Neural crest cell (in vitro differentiated cells): Measurements from ENCODE around the gene GALNT5. TPM values are rescaled to one million over a fixed set of nuclear protein-coding genes. Genes with fewer than 3 reads are reported as not detected.

Experiments
- DNase-seq: peaks from one replicate; pipeline ENCODE4 v3.0.0; 2021; ENCODE audit warnings: low read depth, mixed read lengths, low spot score
- H3K27ac Mint-ChIP-seq: one replicate; pipeline ENCODE4 v1.8.0; 2021; ENCODE audit warnings: mild to moderate bottlenecking, mixed read lengths; ENCODE audit not compliant: unreplicated experiment
- H3K27me3 Mint-ChIP-seq: 2 replicates; pipeline ENCODE4 v1.8.0; 2021; ENCODE audit warnings: low read depth, mild to moderate bottlenecking, mixed read lengths
- H3K36me3 Mint-ChIP-seq: 2 replicates; pipeline ENCODE4 v1.8.0; 2021; ENCODE audit warnings: low read depth, mild to moderate bottlenecking, mixed read lengths
- H3K4me1 Mint-ChIP-seq: 2 replicates; pipeline ENCODE4 v1.8.0; 2021; ENCODE audit warnings: mixed read lengths
- H3K4me3 Mint-ChIP-seq: one replicate; pipeline ENCODE4 v1.8.0; 2021; ENCODE audit warnings: mild to moderate bottlenecking, mixed read lengths
- H3K9me3 Mint-ChIP-seq: 2 replicates; pipeline ENCODE4 v1.8.0; 2021; ENCODE audit warnings: mixed read lengths
- CTCF ChIP-seq: fragments of 200-600 bp; sonication (generic); conservative IDR thresholded peaks from 2 replicates; pipeline ENCODE4 v1.5.0; 2021; ENCODE audit warnings: antibody characterized with exemption, mild to moderate bottlenecking
- total RNA-seq: library from RNA; stranded (reverse); gene quantifications from 2 replicates; pipeline ENCODE4 v1.2.1, GENCODE V29; 2021

Gene GALNT5
- total RNA-seq, 1 donor from 2014 or later, result 0.12 TPM

- no peak for TF ChIP-seq CTCF
- Mint-ChIP-seq H3K4me1 (no peaks in the 10 kb centered on the region), H3K9me3 (no peaks in the 10 kb centered on the region), H3K27me3 (peaks cover 13% of the 10 kb centered on the region), H3K4me3 (no peak overlapping the region), H3K36me3 (no peaks in the 10 kb centered on the region), H3K27ac (no peak overlapping the region)
- no peak for DNase-seq
Observed at GRCh38 chr2:157309878-157310277, 52.4 kb downstream of the GALNT5 start.

- TF ChIP-seq CTCF, result no peak
- H3K27ac Mint-ChIP-seq, result no peak overlapping the region
- H3K9me3 Mint-ChIP-seq, result no peaks in the 10 kb centered on the region
- H3K4me3 Mint-ChIP-seq, result no peak overlapping the region
- no peaks in the 10 kb centered on the region for H3K4me1 Mint-ChIP-seq
- H3K27me3 Mint-ChIP-seq, result peaks cover 8% of the 10 kb centered on the region
- no peaks in the 10 kb centered on the region for H3K36me3 Mint-ChIP-seq
- DNase-seq, result no peak
Observed at GRCh38 chr2:157311706-157312105, 54.2 kb downstream of the GALNT5 start.

GRCh38 chr2:157312866-157313486, 55.5 kb downstream of the GALNT5 start:
- no peaks in the 10 kb centered on the region for H3K9me3 Mint-ChIP-seq
- H3K27me3 Mint-ChIP-seq, result peaks cover 5% of the 10 kb centered on the region
- DNase-seq, result no peak
- TF ChIP-seq CTCF, result no peak
- no peak overlapping the region for H3K27ac Mint-ChIP-seq
- no peaks in the 10 kb centered on the region for H3K4me1 Mint-ChIP-seq
- H3K36me3 Mint-ChIP-seq, result no peaks in the 10 kb centered on the region
- H3K4me3 Mint-ChIP-seq, result no peak overlapping the region

- Mint-ChIP-seq H3K4me3 (no peak overlapping the region), H3K27ac (no peak overlapping the region), H3K4me1 (peaks cover 9% of the 10 kb centered on the region), H3K9me3 (no peaks in the 10 kb centered on the region), H3K27me3 (peaks cover 9% of the 10 kb centered on the region), H3K36me3 (no peaks in the 10 kb centered on the region)
- TF ChIP-seq CTCF, result no peak
- no peak for DNase-seq
Observed at GRCh38 chr2:157315901-157316300, 58.4 kb downstream of the GALNT5 start.

- no peak for TF ChIP-seq CTCF
- Mint-ChIP-seq H3K27ac (no peak overlapping the region), H3K4me3 (no peak overlapping the region), H3K4me1 (peaks cover 15% of the 10 kb centered on the region), H3K27me3 (peaks cover 23% of the 10 kb centered on the region), H3K9me3 (no peaks in the 10 kb centered on the region), H3K36me3 (no peaks in the 10 kb centered on the region)
- no peak for DNase-seq
Observed at GRCh38 chr2:157318884-157319283, 61.4 kb downstream of the GALNT5 start.
